NCI-H748 (cell line): ENCODE data around the gene PSME1.

Source experiments
- DNase-seq: peaks from one replicate; lab custom pipeline; 2025; ENCODE audit not compliant: unreplicated experiment; lab: John Stamatoyannopoulos, UW

PSME1 gene

DNA sequence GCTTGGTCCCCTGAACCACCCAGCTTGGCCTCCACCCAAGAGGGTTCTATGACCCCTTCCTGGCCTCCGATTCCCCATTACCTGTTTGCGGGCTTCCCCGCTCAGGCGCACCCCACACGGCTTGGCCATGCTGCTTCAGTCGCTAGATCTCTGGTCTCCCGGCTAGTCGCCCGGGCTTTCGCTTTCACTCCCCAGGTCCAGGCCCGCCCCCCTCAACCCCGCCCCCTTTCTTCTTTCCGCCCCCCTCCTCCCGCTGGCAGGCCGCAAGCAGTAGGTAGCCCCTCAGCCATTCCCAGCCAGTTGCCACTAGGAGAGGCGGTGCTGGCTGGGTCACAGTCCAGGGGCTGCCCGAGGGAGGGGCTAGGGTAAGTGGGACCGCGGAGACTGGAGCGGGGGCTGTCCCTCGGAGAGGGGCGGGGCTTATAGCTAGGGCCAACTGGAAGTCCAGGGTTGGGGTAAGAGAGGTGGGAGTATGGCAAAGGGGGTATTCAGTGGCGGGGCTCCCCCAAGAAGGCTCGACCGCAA, 10.5 kb downstream of the PSME1 start, which contains the start of gene PSME2:
PSME2 (minus strand) TSS at position 158 of the 525 bp plus-strand sequence; CDS start at position 129, 29 bp downstream.
- DNase-seq: peak; percentile 98

GRCh38 chr14:24146978-24147760, 11.2 kb downstream of the PSME1 start, which contains the start of gene RNF31:
Gene RNF31, plus strand, starts transcription at chr14:24147498. Its CDS starts 201 bp downstream, at chr14:24147699.
- peak; percentile 98 for DNase-seq

DNA sequence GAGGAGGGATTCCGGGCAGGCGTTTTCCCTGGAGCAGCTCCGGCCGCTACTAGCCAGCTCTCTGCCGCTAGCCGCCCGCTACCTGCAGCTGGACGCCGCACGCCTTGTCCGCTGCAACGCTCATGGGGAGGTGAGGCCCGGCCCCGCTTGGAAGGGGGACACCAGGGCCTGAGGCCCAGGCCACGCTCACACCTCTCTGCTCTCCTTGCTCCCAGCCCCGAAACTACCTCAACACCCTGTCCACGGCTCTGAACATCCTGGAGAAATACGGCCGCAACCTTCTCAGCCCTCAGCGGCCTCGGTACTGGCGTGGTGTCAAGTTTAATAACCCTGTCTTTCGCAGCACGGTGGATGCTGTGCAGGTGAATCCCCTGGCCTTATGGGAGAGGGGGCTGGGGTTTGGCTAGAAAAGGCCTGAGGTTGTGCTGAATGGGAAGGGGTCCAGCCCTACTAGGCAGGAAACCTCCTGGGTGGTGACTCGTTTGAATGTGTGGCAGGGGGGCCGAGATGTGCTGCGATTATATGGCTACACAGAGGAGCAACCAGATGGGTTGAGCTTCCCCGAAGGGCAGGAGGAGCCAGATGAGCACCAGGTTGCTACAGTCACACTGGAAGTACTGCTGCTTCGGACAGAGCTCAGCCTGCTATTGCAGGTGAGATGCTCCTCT, 11.9 kb downstream of the PSME1 start:
- no peak for DNase-seq

GRCh38 chr14:24149302-24149969, 13.4 kb downstream of the PSME1 start:
- no peak for DNase-seq

- DNase-seq: no peak
These were observed 14.1 kb downstream of the PSME1 start for GRCh38 chr14:24150061-24150460.

DNA sequence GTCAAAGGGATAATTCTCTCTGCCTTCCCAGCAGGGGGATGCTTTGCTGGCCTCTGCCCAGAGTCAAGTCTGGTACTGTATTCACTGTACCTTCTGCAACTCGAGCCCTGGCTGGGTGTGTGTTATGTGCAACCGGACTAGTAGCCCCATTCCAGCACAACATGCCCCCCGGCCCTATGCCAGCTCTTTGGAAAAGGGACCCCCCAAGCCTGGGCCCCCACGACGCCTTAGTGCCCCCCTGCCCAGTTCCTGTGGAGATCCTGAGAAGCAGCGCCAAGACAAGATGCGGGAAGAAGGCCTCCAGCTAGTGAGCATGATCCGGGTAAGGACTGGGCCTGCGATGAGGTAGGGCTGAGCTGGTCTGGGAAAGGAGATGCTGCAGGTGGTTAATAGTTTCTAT, 14.6 kb downstream of the PSME1 start:
- DNase-seq: no peak

DNA sequence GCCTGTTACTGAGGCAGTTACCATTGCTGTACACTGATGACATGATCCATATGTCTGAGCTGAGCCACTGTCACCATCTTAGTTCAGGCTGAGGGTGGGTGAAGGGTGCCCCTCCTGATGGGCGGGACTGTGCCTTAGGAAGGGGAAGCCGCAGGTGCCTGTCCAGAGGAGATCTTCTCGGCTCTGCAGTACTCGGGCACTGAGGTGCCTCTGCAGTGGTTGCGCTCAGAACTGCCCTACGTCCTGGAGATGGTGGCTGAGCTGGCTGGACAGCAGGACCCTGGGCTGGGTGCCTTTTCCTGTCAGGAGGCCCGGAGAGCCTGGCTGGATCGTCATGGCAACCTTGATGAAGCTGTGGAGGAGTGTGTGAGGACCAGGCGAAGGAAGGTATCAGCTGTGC, 15.0 kb downstream of the PSME1 start:
- DNase-seq: no peak

- no peak for DNase-seq
These were observed 15.5 kb downstream of the PSME1 start for GRCh38 chr14:24151404-24152080.

GRCh38 chr14:24155100-24155499, 19.1 kb downstream of the PSME1 start:
- DNase-seq: no peak

DNA sequence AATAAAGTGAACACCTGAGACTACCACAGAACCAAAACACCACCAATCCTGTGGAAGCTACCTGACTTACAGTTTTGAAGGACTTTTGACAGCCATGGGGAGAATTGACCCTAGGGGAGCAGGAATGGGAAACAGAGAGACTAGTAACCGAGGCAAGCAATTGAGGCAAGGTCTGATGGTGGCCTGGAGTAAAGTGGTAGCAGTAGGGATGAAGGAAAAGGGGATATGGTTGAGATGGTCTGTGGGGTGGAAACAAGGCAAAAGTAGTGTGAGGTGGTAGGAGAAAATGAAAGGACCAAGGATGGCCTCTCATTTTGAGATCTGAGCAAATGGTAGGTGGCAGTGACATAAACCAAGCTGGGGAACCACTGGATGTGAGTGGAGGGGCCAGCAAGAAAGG, 20.8 kb downstream of the PSME1 start:
- DNase-seq: no peak

- DNase-seq: no peak
These were observed 21.3 kb downstream of the PSME1 start for GRCh38 chr14:24157331-24157730.

DNA sequence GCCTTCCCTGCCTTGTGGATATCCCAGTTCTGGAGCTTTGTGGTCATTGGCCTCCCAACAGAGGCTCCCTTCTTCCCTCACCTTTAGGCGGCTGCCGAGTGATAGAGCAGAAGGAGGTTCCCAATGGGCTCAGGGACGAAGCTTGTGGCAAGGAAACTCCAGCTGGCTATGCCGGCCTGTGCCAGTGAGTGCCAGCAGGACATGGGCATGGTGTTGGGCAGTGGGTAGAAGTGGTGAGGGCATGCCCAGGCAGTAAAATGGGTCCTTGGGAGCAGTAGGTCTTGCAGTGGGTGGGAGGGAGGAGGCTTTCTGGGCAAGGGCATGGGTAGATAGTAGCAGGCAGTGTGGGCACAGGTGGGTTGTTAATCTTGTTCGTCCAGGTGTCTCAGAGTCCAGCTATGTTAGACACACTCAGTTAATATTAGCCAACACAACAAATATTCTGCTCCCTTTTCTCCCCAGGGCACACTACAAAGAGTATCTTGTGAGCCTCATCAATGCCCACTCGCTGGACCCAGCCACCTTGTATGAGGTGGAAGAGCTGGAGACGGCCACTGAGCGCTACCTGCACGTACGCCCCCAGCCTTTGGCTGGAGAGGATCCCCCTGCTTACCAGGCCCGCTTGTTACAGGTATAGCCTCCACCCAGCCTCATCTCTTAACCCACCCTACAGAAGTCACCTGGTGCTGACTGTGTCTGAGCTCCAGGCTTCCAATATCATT, 23.9 kb downstream of the PSME1 start:
- no peak for DNase-seq

- no peak for DNase-seq
These were observed 24.5 kb downstream of the PSME1 start for GRCh38 chr14:24160499-24160849.

GRCh38 chr14:24160850-24161804, 25.1 kb downstream of the PSME1 start, which contains the start of gene IRF9:
Gene IRF9, plus strand, starts transcription at chr14:24161265. Its CDS starts 880 bp downstream, at chr14:24162145.
- peak; percentile 93 for DNase-seq

DNA sequence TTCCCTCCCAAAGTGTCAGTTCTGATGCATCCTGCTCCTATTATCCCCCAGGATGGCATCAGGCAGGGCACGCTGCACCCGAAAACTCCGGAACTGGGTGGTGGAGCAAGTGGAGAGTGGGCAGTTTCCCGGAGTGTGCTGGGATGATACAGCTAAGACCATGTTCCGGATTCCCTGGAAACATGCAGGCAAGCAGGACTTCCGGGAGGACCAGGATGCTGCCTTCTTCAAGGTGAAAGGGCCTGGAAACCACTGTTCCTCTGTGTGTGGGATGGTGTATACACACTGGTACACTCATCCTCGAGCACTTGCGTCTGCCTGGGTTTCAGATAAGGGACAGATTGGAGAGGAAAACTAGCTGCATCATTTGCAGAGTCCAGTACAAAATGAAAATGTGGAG, 26.1 kb downstream of the PSME1 start:
- DNase-seq: no peak

DNA sequence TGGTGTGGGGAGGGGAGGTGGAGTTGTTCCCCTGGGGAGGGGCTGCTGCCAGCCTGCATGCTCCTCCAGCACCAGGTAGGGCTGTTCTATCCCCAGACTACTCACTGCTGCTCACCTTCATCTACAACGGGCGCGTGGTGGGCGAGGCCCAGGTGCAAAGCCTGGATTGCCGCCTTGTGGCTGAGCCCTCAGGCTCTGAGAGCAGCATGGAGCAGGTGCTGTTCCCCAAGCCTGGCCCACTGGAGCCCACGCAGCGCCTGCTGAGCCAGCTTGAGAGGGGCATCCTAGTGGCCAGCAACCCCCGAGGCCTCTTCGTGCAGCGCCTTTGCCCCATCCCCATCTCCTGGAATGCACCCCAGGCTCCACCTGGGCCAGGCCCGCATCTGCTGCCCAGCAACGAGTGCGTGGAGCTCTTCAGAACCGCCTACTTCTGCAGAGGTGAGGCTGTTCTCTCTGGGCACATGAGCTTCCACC, 28.6 kb downstream of the PSME1 start:
- no peak for DNase-seq

DNA sequence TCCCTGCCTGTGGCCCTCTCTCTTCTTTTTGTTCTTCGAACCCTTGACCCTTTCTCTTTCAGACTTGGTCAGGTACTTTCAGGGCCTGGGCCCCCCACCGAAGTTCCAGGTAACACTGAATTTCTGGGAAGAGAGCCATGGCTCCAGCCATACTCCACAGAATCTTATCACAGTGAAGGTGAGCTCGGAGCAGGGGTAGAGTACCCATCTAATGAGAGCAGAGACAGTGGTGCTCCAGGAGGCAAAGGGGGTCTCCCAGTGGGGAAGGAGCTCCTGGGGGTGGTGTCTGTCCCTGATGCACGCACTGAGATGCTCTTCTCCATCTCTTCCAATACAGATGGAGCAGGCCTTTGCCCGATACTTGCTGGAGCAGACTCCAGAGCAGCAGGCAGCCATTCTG, 29.8 kb downstream of the PSME1 start:
- DNase-seq: no peak

GRCh38 chr14:24167469-24168114, 31.6 kb downstream of the PSME1 start:
- no peak for DNase-seq
